HCT116 (cell line): ENCODE data around the gene HSF4. TPM values are rescaled to one million over a fixed set of nuclear protein-coding genes. Genes with fewer than 3 reads are reported as not detected.

Source experiments
- ATAC-seq: fragments of 200-7000 bp; cut with Tn5 transposase; 2 replicates; pipeline ENCODE4 v1.9.1; 2020; ENCODE audit warnings: mild to moderate bottlenecking, moderate library complexity
- BruUV-seq: library from RNA; stranded (reverse); fragments of 400-500 nt; replicated peaks from 2 replicates; lab custom pipeline; 2021; lab: Mats Ljungman, UMichigan
- CTCF ChIA-PET: fragments of 300-600 bp; sonication (Branson Sonifier 250); formaldehyde crosslinking; loops from one replicate; lab custom pipeline; 2021; ENCODE audit warnings: antibody characterized with exemption; lab: Charles Lee
- POLR2A ChIA-PET: fragments of 300-600, 350-600 bp; sonication (Branson Sonifier 250); formaldehyde crosslinking; loops from one replicate; lab custom pipeline; 2021; ENCODE audit warnings: antibody characterized with exemption; lab: Charles Lee
- RAD21 ChIA-PET, 2 experiments: fragments of 300-600 bp; sonication (Branson Sonifier 250); formaldehyde crosslinking; loops; one replicate each; lab custom pipeline; 2023; ENCODE audit warnings: low total read pairs in 2 of 2; ENCODE audit not compliant: uncharacterized antibody in 2 of 2, unreplicated experiment in 2 of 2, low non-redundant PET in 1 of 2; lab: Charles Lee
- DNase-seq: peaks from one replicate; pipeline ENCODE4 v3.0.0-alpha.2; 2010; ENCODE audit warnings: low read depth, low spot score
- H2AFZ ChIP-seq: fragments of 200-600 bp; shearing (Covaris generic), sonication (generic); 2 replicates; pipeline ENCODE4 v1.6.1; 2017; ENCODE audit warnings: low read depth, mixed run types, mixed read lengths, antibody characterized with exemption, low read length; ENCODE audit not compliant: poor library complexity, severe bottlenecking
- H3K27ac ChIP-seq: 2 replicates; pipeline ENCODE4 v1.5.1; 2012; ENCODE audit warnings: low read depth, low read length
- H3K27me3 ChIP-seq: fragments of 200-600 bp; sonication (generic); 2 replicates; pipeline ENCODE4 v1.6.1; 2016; ENCODE audit warnings: mixed run types, low read length, mixed read lengths; ENCODE audit not compliant: insufficient read depth
- H3K36me3 ChIP-seq, 2 experiments: fragments of 200-500 bp in 1 of 2; fragments of 200-600 bp in 1 of 2; sonication (Bioruptor generic) in 1 of 2; sonication (generic) in 1 of 2; 2 replicates each; pipeline versions ENCODE4 v1.5.1 to v1.6.1; 2014 to 2016; ENCODE audit warnings: low read length in 2 of 2, inconsistent platforms in 1 of 2, mixed read lengths in 1 of 2, mixed run types in 1 of 2; ENCODE audit not compliant: insufficient read depth in 2 of 2, control insufficient read depth in 1 of 2
- H3K4me1 ChIP-seq, 2 experiments: fragments of 200-600 bp in 1 of 2; sonication (generic) in 1 of 2; 2 replicates each; pipeline versions ENCODE4 v1.5.1 to v1.6.1; 2012 to 2017; ENCODE audit warnings: low read length in 2 of 2, inconsistent platforms in 1 of 2, mild to moderate bottlenecking in 1 of 2, mixed read lengths in 1 of 2, mixed run types in 1 of 2, moderate library complexity in 1 of 2; ENCODE audit not compliant: insufficient read depth in 2 of 2, control insufficient read depth in 1 of 2
- H3K4me2 ChIP-seq: fragments of 200-600 bp; sonication (generic); 2 replicates; pipeline ENCODE4 v1.6.1; 2017; ENCODE audit warnings: mixed run types, low read length, mixed read lengths
- H3K4me3 ChIP-seq, 2 experiments: fragments of 200-600 bp in 1 of 2; sonication (generic) in 1 of 2; replicated peaks in 1 of 2; 2 replicates each; pipeline ENCODE4 v1.5.1; 2011 to 2016; ENCODE audit warnings: low read length in 2 of 2, control low read depth in 1 of 2, low read depth in 1 of 2, mild to moderate bottlenecking in 1 of 2, mixed read lengths in 1 of 2, mixed run types in 1 of 2
- H3K79me2 ChIP-seq: fragments of 200-600 bp; sonication (generic); 2 replicates; pipeline ENCODE4 v1.6.1; 2017; ENCODE audit warnings: mild to moderate bottlenecking, mixed run types, low read length, moderate library complexity, mixed read lengths; ENCODE audit not compliant: insufficient read depth
- H3K9ac ChIP-seq: fragments of 200-600 bp; sonication (generic); 2 replicates; pipeline ENCODE4 v1.6.1; 2016; ENCODE audit warnings: low read length, mixed read lengths
- H3K9me2 ChIP-seq: fragments of 200-600 bp; sonication (generic), shearing (Covaris generic); 2 replicates; pipeline ENCODE4 v1.6.1; 2017; ENCODE audit warnings: mixed run types, mild to moderate bottlenecking, moderate library complexity; ENCODE audit not compliant: insufficient read depth
- H3K9me3 ChIP-seq, 2 experiments: fragments of 200-500 bp in 1 of 2; fragments of 200-600 bp in 1 of 2; sonication (Bioruptor generic) in 1 of 2; sonication (generic) in 1 of 2; 2 replicates each; pipeline ENCODE4 v1.6.1; 2014 to 2017; ENCODE audit warnings: low read length in 2 of 2, mixed read lengths in 2 of 2, inconsistent platforms in 1 of 2, low read depth in 1 of 2, mild to moderate bottlenecking in 1 of 2, mixed run types in 1 of 2, moderate library complexity in 1 of 2; ENCODE audit not compliant: control insufficient read depth in 1 of 2, insufficient read depth in 1 of 2
- H4K20me1 ChIP-seq: fragments of 200-600 bp; sonication (generic), shearing (Covaris generic); 2 replicates; pipeline ENCODE4 v1.6.1; 2017; ENCODE audit warnings: mixed run types, mild to moderate bottlenecking, moderate library complexity; ENCODE audit not compliant: insufficient read depth
- CBX3 ChIP-seq: IDR thresholded peaks from 2 replicates; pipeline ENCODE4 v1.6.1; 2012; ENCODE audit warnings: low read depth
- CEBPB ChIP-seq: IDR thresholded peaks from 2 replicates; pipeline ENCODE4 v1.6.1; 2012; ENCODE audit warnings: low read depth
- EGR1 ChIP-seq: IDR thresholded peaks from 2 replicates; pipeline ENCODE4 v1.6.1; 2012; ENCODE audit warnings: low read depth
- ELF1 ChIP-seq: IDR thresholded peaks from 2 replicates; pipeline ENCODE4 v1.6.1; 2012; ENCODE audit warnings: low read depth, borderline replicate concordance
- EZH2 ChIP-seq: fragments of 200-600 bp; sonication (generic); IDR thresholded peaks from 2 replicates; pipeline ENCODE4 v1.6.1; 2017; ENCODE audit warnings: antibody characterized with exemption, mixed run types
- EZH2phosphoT487 ChIP-seq: fragments of 200-600 bp; IDR thresholded peaks from 2 replicates; pipeline ENCODE4 v1.6.1; 2018; ENCODE audit warnings: antibody characterized with exemption, borderline replicate concordance
- FOSL1 ChIP-seq: IDR thresholded peaks from 2 replicates; pipeline ENCODE4 v1.6.1; 2012; ENCODE audit warnings: low read depth
- JUND ChIP-seq: IDR thresholded peaks from 2 replicates; pipeline ENCODE4 v1.6.1; 2012
- POLR2A ChIP-seq: IDR thresholded peaks from 2 replicates; pipeline ENCODE4 v1.7.0; 2011; ENCODE audit warnings: borderline replicate concordance; ENCODE audit not compliant: insufficient read depth, insufficient read length; ENCODE audit errors: extremely low read depth
- POLR2AphosphoS5 ChIP-seq: IDR thresholded peaks from 2 replicates; pipeline ENCODE4 v1.6.1; 2011; ENCODE audit warnings: mild to moderate bottlenecking, low read depth, low read length, moderate library complexity
- SIN3A ChIP-seq: IDR thresholded peaks from 2 replicates; pipeline ENCODE4 v1.6.1; 2012; ENCODE audit warnings: low read depth
- SP1 ChIP-seq: IDR thresholded peaks from 2 replicates; pipeline ENCODE4 v1.6.1; 2012; ENCODE audit warnings: low read depth
- SRF ChIP-seq: IDR thresholded peaks from 2 replicates; pipeline ENCODE4 v1.6.1; 2012; ENCODE audit warnings: low read depth
- YY1 ChIP-seq: IDR thresholded peaks from 2 replicates; pipeline ENCODE4 v1.6.1; 2011; ENCODE audit warnings: low read length, low read depth, moderate library complexity, mild to moderate bottlenecking; ENCODE audit not compliant: insufficient replicate concordance; ENCODE audit errors: extremely low read depth
- ZFX ChIP-seq: fragments of 450-650 bp; IDR thresholded peaks from 2 replicates; pipeline ENCODE4 v1.6.1; 2017
- ZNF274 ChIP-seq: fragments of 200-500 bp; sonication (Bioruptor generic); IDR thresholded peaks from 2 replicates; pipeline ENCODE4 v1.6.1; 2014; ENCODE audit warnings: mild to moderate bottlenecking, low read depth, low read length, inconsistent platforms
- intact Hi-C: fragments of 100-400 bp; cut with micrococcal nuclease; formaldehyde crosslinking; loops from 2 replicates; pipeline ENCODE4 v1.10.0; 2022
- total RNA-seq: library from RNA; stranded (reverse); gene quantifications from one replicate; pipeline ENCODE4 v1.2.1, GENCODE V29; 2021; ENCODE audit not compliant: unreplicated experiment
- TF ChIP-seq, protein P1 (sequence below), 3 experiments: fragments of 200-600 bp in 1 of 3; sonication (generic) in 1 of 3; IDR thresholded peaks in 2 of 3; conservative IDR thresholded peaks in 1 of 3; 2 replicates each; pipeline ENCODE4 v1.5.1; 2012 to 2017; ENCODE audit warnings: low read depth in 2 of 3, low read length in 2 of 3, antibody characterized with exemption in 1 of 3, borderline replicate concordance in 1 of 3, control low read depth in 1 of 3, mild to moderate bottlenecking in 1 of 3, mixed read lengths in 1 of 3, mixed run types in 1 of 3, moderate library complexity in 1 of 3; ENCODE audit not compliant: insufficient read depth in 1 of 3
- TF ChIP-seq, protein P2 (sequence below): IDR thresholded peaks from 2 replicates; pipeline ENCODE4 v1.6.1; 2011; ENCODE audit warnings: mild to moderate bottlenecking, low read length, moderate library complexity; ENCODE audit not compliant: insufficient replicate concordance; ENCODE audit errors: extremely low read depth
- TF ChIP-seq, protein P3 (sequence below): IDR thresholded peaks from 2 replicates; pipeline ENCODE4 v1.6.1; 2012

HSF4 gene
- total RNA-seq, 1 experiment from 2014 or later = 46.6 TPM

DNA sequence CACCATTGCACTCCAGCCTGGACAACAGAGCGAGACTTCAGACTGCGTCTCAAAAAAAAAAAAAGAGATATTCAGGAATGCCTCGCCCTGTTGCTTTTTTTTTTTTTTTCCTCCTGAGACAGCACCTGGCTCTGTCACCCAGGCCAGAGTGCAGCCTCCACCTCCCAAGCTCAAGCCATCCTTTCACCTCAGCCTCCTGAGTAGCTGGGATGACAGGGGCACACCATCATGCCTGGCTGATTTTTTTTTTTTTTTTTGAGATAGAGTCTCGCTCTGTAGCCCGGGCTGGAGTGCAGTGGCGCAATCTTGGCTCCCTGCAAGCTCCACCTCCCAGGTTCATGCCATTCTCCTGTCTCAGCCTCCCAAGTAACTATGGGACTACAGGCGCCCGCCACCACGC is 46.8 kb upstream of the HSF4 start:
- H3K9me3 ChIP-seq = no peaks in the 10 kb centered on the region
- ChIA-PET RAD21 (no interaction called here), POLR2A (no interaction called here)
- H3K9me2 ChIP-seq = no peaks in the 10 kb centered on the region
- H4K20me1 ChIP-seq = no peaks in the 10 kb centered on the region
- no peak overlapping the region for H3K9ac ChIP-seq
- peaks cover 5 to 16% of the 10 kb centered on the region in 2 experiments for H3K36me3 ChIP-seq
- peaks cover 64% of the 10 kb centered on the region for H3K79me2 ChIP-seq
- no peak overlapping the region for H2AFZ ChIP-seq
- BruUV-seq = no TSS peak
- no peak overlapping the region for H3K4me2 ChIP-seq
- no peak for DNase-seq
- TF ChIP-seq SP1 = no peak
- TF ChIP-seq, protein P1, sequence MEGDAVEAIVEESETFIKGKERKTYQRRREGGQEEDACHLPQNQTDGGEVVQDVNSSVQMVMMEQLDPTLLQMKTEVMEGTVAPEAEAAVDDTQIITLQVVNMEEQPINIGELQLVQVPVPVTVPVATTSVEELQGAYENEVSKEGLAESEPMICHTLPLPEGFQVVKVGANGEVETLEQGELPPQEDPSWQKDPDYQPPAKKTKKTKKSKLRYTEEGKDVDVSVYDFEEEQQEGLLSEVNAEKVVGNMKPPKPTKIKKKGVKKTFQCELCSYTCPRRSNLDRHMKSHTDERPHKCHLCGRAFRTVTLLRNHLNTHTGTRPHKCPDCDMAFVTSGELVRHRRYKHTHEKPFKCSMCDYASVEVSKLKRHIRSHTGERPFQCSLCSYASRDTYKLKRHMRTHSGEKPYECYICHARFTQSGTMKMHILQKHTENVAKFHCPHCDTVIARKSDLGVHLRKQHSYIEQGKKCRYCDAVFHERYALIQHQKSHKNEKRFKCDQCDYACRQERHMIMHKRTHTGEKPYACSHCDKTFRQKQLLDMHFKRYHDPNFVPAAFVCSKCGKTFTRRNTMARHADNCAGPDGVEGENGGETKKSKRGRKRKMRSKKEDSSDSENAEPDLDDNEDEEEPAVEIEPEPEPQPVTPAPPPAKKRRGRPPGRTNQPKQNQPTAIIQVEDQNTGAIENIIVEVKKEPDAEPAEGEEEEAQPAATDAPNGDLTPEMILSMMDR (IDR thresholded peaks at IDR 0.05 in 2 of 3, conservative IDR thresholded peaks at IDR 0.05 in 1 of 3; ENCODE audit: borderline replicate concordance in 1 of 3, insufficient read depth in 1 of 3, low read depth in 2 of 3, low read length in 2 of 3) = no peak
- TF ChIP-seq, protein P2, sequence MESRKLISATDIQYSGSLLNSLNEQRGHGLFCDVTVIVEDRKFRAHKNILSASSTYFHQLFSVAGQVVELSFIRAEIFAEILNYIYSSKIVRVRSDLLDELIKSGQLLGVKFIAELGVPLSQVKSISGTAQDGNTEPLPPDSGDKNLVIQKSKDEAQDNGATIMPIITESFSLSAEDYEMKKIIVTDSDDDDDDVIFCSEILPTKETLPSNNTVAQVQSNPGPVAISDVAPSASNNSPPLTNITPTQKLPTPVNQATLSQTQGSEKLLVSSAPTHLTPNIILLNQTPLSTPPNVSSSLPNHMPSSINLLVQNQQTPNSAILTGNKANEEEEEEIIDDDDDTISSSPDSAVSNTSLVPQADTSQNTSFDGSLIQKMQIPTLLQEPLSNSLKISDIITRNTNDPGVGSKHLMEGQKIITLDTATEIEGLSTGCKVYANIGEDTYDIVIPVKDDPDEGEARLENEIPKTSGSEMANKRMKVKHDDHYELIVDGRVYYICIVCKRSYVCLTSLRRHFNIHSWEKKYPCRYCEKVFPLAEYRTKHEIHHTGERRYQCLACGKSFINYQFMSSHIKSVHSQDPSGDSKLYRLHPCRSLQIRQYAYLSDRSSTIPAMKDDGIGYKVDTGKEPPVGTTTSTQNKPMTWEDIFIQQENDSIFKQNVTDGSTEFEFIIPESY = no peak
- TF ChIP-seq POLR2A = no peak
- TF ChIP-seq JUND = no peak
- no peak for TF ChIP-seq CBX3
- no peak for TF ChIP-seq ZNF274
- TF ChIP-seq EZH2 = no peak
- no peak for TF ChIP-seq FOSL1
- TF ChIP-seq, protein P3, sequence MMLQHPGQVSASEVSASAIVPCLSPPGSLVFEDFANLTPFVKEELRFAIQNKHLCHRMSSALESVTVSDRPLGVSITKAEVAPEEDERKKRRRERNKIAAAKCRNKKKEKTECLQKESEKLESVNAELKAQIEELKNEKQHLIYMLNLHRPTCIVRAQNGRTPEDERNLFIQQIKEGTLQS = no peak
- no peak for TF ChIP-seq YY1
- TF ChIP-seq EGR1 = no peak
- no peak for TF ChIP-seq SRF
- no peak for TF ChIP-seq POLR2AphosphoS5
- no peak for TF ChIP-seq ZFX
- TF ChIP-seq CEBPB = no peak
- no peak for TF ChIP-seq SIN3A
- TF ChIP-seq EZH2phosphoT487 = no peak
- no peak for TF ChIP-seq ELF1
- TF ChIP-seq, all 23 proteins: peak for 0
- Histone ChIP-seq H3K27me3 (no peaks in the 10 kb centered on the region), H3K4me3 (no peak overlapping the region), H3K4me1 (peaks cover 22 to 36% of the 10 kb centered on the region in 2 experiments), H3K27ac (no peak overlapping the region)
- intact Hi-C loops = no loop called here
- CTCF ChIA-PET = no interaction called here
- ATAC-seq = no peak
